Endodermal cell (in vitro differentiated cells): ENCODE results near the gene GNPDA1. TPM values are rescaled to one million over a fixed set of nuclear protein-coding genes. Genes with fewer than 3 reads are reported as not detected.

ENCODE experiments used
- DNase-seq: peaks from one replicate; pipeline ENCODE4 v3.0.0-alpha.2; 2017
- H3K27ac ChIP-seq: 2 replicates; pipeline ENCODE4 v1.5.1; 2013; ENCODE audit warnings: mild to moderate bottlenecking, low read depth, low read length, moderate library complexity
- H3K27me3 ChIP-seq: 2 replicates; pipeline ENCODE4 v1.6.1; 2013; ENCODE audit warnings: mild to moderate bottlenecking, low read length, moderate library complexity; ENCODE audit not compliant: insufficient read depth, control insufficient read depth, poor library complexity, severe bottlenecking
- H3K36me3 ChIP-seq: 2 replicates; pipeline ENCODE4 v1.7.0; 2013; ENCODE audit warnings: mild to moderate bottlenecking, low read length, moderate library complexity; ENCODE audit not compliant: control insufficient read depth, insufficient read depth
- H3K4me1 ChIP-seq: one replicate; pipeline ENCODE4 v1.7.0; 2013; ENCODE audit warnings: low read length; ENCODE audit not compliant: control insufficient read depth, insufficient read depth
- H3K4me3 ChIP-seq: 2 replicates; pipeline ENCODE4 v1.5.1; 2013; ENCODE audit warnings: mild to moderate bottlenecking, low read length, moderate library complexity
- H3K9ac ChIP-seq: 2 replicates; pipeline ENCODE4 v1.6.1; 2013; ENCODE audit warnings: mild to moderate bottlenecking, low read length, moderate library complexity; ENCODE audit not compliant: poor library complexity, severe bottlenecking; ENCODE audit errors: extremely low read depth
- H3K9me3 ChIP-seq: 2 replicates; pipeline ENCODE4 v1.6.1; 2013; ENCODE audit warnings: mild to moderate bottlenecking, low read length, moderate library complexity; ENCODE audit not compliant: control insufficient read depth
- H3K27ac Mint-ChIP-seq: 2 replicates; pipeline ENCODE4 v1.8.0; 2020; ENCODE audit warnings: mixed read lengths
- H3K27me3 Mint-ChIP-seq: 2 replicates; pipeline ENCODE4 v1.8.0; 2021; ENCODE audit warnings: mild to moderate bottlenecking, mixed read lengths; ENCODE audit not compliant: insufficient read depth
- H3K36me3 Mint-ChIP-seq: 2 replicates; pipeline ENCODE4 v1.8.0; 2020; ENCODE audit warnings: low read depth, mixed read lengths
- H3K4me1 Mint-ChIP-seq: 2 replicates; pipeline ENCODE4 v1.8.0; 2020; ENCODE audit warnings: mixed read lengths
- H3K4me3 Mint-ChIP-seq: 2 replicates; pipeline ENCODE4 v1.8.0; 2020; ENCODE audit warnings: mild to moderate bottlenecking, moderate library complexity, mixed read lengths
- H3K9me3 Mint-ChIP-seq: 2 replicates; pipeline ENCODE4 v1.8.0; 2020; ENCODE audit warnings: mild to moderate bottlenecking, mixed read lengths
- WGBS, 2 experiments: methylation state at CpG; one replicate each; pipeline versions ENCODE4 v1.1.5 to v1.1.7; 2013; ENCODE audit warnings: missing lambda C conversion rate in 2 of 2, mixed read lengths in 1 of 2; ENCODE audit not compliant: insufficient coverage in 1 of 2, insufficient read length in 1 of 2; 5-methylcytosine and 5-hydroxymethylcytosine counted together
- total RNA-seq, 2 donors: library from RNA; stranded (reverse); fragmentation: NEBNext Ultra II Directional in 1 of 2; extraction: Animal tissue kit (Norgen Biotek cat#: 25700) in 1 of 2; gene quantifications; 2 replicates in 1 of 2; 3 replicates in 1 of 2; pipeline ENCODE4 v1.2.1, GENCODE V29; 2021
- TF ChIP-seq, protein P1 (sequence below): fragments of 200-600 bp; sonication (generic); conservative IDR thresholded peaks from 2 replicates; pipeline ENCODE4 v1.5.0; 2021; ENCODE audit warnings: antibody characterized with exemption, mild to moderate bottlenecking

The GNPDA1 gene
- total RNA-seq, 2 donors from 2014 or later, result 90.9 to 118 TPM

DNA sequence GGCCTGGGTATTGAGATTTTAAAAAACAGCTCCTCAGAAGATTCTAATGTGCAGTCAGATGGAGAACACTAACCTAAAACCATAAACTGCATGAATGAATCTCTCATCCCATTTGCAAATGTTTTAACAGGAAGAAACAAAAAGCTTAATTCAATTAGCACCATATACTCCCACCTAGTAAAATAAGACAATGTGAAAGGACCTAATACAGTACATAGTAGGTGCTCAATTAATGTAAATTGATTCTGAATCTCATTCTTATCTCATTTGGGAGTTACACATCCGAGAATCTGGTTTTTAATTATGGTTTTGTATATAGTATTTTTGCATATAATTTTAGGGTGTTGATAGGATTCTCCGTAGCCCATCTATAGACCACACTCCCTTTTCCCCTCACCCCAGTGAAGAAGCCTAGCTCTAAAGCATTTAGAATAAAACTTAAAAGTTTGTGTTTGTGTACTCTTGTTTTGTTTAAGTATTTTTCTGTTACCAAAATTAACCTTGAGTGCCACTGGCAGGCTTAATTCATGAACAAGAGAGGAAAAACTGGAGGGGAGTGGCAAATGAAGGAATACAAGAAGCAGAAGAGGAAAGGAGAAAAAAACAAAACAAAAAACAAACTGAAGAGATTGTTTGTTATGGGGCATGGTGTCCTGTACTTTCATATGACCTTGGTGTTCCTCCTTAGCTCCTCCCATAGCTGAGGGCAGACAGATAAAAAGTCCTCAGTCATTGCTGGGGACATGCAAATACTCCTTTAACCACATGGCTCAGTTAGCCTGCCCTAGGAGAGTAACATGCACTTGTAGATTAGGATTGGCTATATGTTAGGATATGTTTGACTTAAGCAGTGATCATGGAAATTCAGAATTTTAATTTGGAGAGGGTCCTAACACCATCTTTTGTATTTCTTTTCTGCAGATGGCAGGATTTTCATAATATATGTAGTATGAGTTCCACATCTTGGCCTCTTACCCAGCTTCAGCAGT is 42.8 kb downstream of the GNPDA1 start:
- Histone ChIP-seq H3K27me3 (no peaks in the 10 kb centered on the region), H3K36me3 (peaks cover 41% of the 10 kb centered on the region), H3K27ac (no peak overlapping the region), H3K9me3 (no peaks in the 10 kb centered on the region), H3K4me1 (no peaks in the 10 kb centered on the region), H3K4me3 (peak overlapping the region; percentile 92), H3K9ac (peak overlapping the region; percentile 81)
- 100% methylated on average over 1 of the region's 2 CpGs; no CpG with 5 or more reads in 1 of the 2 experiments for WGBS, 2 experiments
- peaks cover 10% of the 10 kb centered on the region for H3K4me1 Mint-ChIP-seq
- DNase-seq, result no peak
- no peaks in the 10 kb centered on the region for H3K27me3 Mint-ChIP-seq
- peak overlapping the region; percentile 84 for H3K27ac Mint-ChIP-seq
- TF ChIP-seq, protein P1, sequence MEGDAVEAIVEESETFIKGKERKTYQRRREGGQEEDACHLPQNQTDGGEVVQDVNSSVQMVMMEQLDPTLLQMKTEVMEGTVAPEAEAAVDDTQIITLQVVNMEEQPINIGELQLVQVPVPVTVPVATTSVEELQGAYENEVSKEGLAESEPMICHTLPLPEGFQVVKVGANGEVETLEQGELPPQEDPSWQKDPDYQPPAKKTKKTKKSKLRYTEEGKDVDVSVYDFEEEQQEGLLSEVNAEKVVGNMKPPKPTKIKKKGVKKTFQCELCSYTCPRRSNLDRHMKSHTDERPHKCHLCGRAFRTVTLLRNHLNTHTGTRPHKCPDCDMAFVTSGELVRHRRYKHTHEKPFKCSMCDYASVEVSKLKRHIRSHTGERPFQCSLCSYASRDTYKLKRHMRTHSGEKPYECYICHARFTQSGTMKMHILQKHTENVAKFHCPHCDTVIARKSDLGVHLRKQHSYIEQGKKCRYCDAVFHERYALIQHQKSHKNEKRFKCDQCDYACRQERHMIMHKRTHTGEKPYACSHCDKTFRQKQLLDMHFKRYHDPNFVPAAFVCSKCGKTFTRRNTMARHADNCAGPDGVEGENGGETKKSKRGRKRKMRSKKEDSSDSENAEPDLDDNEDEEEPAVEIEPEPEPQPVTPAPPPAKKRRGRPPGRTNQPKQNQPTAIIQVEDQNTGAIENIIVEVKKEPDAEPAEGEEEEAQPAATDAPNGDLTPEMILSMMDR, result no peak
- H3K36me3 Mint-ChIP-seq, result peaks cover 27% of the 10 kb centered on the region
- no peaks in the 10 kb centered on the region for H3K9me3 Mint-ChIP-seq
- H3K4me3 Mint-ChIP-seq, result peak overlapping the region; percentile 95

DNA sequence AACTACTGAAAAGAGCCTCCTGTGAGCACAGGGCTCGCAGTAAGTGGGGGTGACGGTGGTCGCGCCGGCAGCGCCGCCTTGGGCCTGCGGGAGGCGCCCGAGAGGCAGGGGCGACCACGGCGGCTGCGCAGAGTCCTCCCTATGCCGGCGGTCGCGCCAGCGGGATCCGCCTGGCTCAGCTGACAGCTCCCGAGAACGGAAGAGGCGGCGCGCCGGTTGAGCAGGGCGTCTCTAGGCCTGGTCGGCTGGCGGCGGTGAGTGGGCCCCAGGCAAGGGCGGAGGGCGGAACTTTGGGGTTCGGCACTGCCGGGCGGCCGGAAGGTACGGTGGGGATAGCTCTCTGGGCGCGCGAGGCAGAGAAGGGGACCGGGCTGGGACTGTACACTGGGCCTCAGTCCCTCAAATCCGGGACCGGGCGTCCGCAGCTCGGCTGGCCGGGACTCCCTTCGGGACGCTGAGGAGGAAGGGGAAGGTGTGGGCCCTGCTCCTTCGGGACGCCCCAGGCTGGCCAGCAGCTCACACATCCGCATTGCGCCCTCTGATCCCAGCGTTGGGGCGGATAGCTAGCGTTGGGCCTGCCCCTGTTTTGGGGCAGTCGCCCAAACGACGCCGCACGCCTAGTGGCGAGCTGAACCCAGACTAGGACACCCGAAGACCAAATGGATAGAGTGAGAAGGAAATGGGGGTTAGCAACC is 43.8 kb downstream of the GNPDA1 start, which contains the start of gene RNF14:
Gene RNF14, plus strand, starts transcription at position 192 of the 695 bp plus-strand sequence. CDS start 4,484 bp downstream, outside the sequence.
- WGBS, 2 experiments, result 0% methylated on average over 7 to 63 of the region's 63 CpGs
- Histone ChIP-seq H3K4me3 (peak within 1 kb of the TSS; percentile 92), H3K27me3 (no peaks in the 10 kb centered on the region), H3K27ac (peak within 1 kb of the TSS; percentile 59), H3K9ac (peak within 1 kb of the TSS; percentile 81), H3K9me3 (no peaks in the 10 kb centered on the region), H3K36me3 (peaks cover 30% of the 10 kb centered on the region), H3K4me1 (no peaks in the 10 kb centered on the region)
- Mint-ChIP-seq H3K27me3 (no peaks in the 10 kb centered on the region), H3K4me1 (peaks cover 10% of the 10 kb centered on the region), H3K27ac (peak within 1 kb of the TSS; percentile 84), H3K4me3 (peak within 1 kb of the TSS; percentile 95), H3K36me3 (peaks cover 18% of the 10 kb centered on the region), H3K9me3 (no peaks in the 10 kb centered on the region)
- peak; percentile 98 for DNase-seq
- TF ChIP-seq, protein P1, result peak; percentile 92

DNA sequence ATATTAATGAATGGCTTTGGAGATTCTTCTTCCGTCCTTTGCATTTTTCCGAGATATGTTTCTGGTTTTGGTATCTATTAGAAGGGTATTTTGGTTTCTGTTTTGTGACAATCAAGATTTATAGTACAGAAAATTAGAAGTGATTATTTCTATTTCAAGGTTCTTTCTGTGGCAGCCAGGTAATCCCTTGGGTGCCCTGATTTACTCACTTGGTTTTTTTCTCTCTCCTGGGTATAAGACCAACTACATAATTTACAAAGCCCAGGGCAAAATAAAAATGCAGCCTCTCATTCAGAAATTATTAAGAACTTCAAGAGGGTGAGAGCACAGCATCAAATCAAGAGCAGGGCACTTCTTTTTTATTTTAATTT is 45.9 kb downstream of the GNPDA1 start:
- H3K27me3 ChIP-seq, result no peaks in the 10 kb centered on the region
- peaks cover 10% of the 10 kb centered on the region for H3K4me1 Mint-ChIP-seq
- H3K9me3 ChIP-seq, result no peaks in the 10 kb centered on the region
- no peak overlapping the region for H3K4me3 ChIP-seq
- H3K27ac Mint-ChIP-seq, result no peak overlapping the region
- no peak overlapping the region for H3K27ac ChIP-seq
- H3K4me1 ChIP-seq, result no peaks in the 10 kb centered on the region
- no peak overlapping the region for H3K9ac ChIP-seq
- TF ChIP-seq, protein P1, result no peak
- no peaks in the 10 kb centered on the region for H3K9me3 Mint-ChIP-seq
- peaks cover 4% of the 10 kb centered on the region for H3K36me3 Mint-ChIP-seq
- no peak overlapping the region for H3K4me3 Mint-ChIP-seq
- peaks cover 11% of the 10 kb centered on the region for H3K36me3 ChIP-seq
- WGBS, 2 experiments, result 79 to 100% methylated on average over 2 of the region's 2 CpGs
- H3K27me3 Mint-ChIP-seq, result no peaks in the 10 kb centered on the region
- no peak for DNase-seq
